K562 treated with DMSO at 1 percent for 24 hours (cell line): ENCODE data around the gene C4A. TPM values are rescaled to one million over a fixed set of nuclear protein-coding genes. Genes with fewer than 3 reads are reported as not detected.

Experiments
- total RNA-seq: library from RNA; unstranded; fragments of 300-600 nt; gene quantifications from 2 replicates; pipeline ENCODE4 v1.2.3, GENCODE V29; 2022; ENCODE audit warnings: low read depth; ENCODE audit not compliant: insufficient read depth

Gene C4A
- 4.4 and 5.0 TPM in 2 replicates for total RNA-seq

DNA sequence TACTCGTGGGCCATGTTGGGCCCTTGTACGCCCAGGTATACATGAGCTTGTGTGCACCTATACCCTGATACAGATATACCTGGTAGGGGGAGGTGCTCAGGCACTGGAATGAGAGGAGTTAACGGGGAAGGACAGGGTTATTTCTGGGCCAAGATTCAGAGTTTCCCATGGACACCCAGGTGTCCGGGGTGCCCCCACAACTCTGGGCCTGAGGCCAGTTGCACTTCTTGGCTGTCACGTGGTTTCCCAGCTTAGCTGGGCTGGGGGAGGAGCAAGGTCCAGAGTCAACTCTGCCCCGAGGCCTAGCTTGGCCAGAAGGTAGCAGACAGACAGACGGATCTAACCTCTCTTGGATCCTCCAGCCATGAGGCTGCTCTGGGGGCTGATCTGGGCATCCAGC lies at the start of gene C4A:
TSS of gene C4A (plus strand) at position 314 of the 400 bp plus-strand sequence. CDS start at position 365, 51 bp downstream.

DNA sequence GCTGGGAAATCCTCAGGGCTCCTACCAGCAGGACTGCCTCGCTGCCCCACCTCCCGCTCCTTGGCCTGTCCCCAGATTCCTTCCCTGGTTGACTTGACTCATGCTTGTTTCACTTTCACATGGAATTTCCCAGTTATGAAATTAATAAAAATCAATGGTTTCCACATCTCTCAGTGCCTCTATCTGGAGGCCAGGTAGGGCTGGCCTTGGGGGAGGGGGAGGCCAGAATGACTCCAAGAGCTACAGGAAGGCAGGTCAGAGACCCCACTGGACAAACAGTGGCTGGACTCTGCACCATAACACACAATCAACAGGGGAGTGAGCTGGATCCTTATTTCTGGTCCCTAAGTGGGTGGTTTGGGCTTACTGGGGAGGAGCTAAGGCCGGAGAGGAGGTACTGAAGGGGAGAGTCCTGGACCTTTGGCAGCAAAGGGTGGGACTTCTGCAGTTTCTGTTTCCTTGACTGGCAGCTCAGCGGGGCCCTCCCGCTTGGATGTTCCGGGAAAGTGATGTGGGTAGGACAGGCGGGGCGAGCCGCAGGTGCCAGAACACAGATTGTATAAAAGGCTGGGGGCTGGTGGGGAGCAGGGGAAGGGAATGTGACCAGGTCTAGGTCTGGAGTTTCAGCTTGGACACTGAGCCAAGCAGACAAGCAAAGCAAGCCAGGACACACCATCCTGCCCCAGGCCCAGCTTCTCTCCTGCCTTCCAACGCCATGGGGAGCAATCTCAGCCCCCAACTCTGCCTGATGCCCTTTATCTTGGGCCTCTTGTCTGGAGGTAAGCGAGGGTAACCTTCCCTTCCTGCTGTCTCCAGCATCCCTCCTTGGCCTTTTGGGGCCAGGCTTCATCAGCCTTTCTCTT lies 36.1 kb upstream of the C4A start, which contains the start of gene CFB:
TSS of gene CFB (plus strand) at position 589 of the 863 bp plus-strand sequence. CDS start at position 716, 127 bp downstream.

DNA sequence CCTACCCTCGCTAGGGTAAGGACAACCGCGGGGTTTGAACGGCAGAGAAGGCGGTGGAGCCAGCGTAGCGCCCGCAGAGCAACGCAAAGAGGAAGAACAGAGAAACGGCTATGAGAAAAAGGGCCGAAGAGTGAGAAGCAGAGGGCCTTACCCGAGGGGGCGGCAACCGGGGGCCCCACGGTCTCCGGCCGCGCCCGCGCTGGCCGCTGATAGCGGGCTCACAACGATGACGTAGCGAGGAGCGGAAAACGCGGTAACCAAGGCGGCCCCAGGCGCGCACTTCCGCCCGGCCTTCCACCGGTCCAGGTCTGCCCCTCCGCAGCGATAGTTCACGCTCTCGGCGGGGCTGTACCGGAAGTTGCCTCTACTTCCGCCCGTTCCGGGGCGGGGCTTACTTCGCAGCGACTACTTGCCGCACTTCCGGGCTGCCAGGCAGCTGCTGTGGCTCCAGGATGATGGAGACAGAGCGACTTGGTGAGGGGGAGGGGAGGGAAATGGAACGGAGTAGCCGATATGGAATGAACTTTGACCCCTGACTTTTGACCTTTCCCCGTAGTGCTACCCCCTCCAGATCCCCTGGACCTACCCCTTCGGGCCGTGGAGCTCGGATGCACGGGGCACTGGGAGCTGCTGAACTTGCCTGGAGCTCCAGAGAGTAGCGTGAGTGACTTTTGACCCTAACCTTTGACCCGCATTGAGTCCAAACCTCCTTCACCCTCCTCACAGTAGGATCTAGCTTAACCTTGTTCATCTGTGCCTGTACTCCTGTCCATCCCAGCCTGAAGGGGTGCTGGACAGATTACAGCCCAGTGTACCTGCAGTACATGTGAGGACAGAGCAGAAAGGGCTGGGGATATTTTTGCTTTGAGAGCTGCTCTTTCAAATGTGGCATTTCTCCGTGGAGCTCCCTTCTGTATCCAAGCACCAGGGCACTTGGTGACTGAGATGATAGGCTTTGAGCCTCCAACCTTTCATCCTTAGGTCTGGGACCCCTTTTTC lies 22.8 kb upstream of the C4A start, which contains the start of the genes NELFE and SKIC2:
TSS of gene NELFE (minus strand) at position 231 of the 999 bp plus-strand sequence. CDS start 525 bp downstream, outside the sequence.
TSS of gene SKIC2 (plus strand) at position 435 of the 999 bp plus-strand sequence. CDS start at position 453, 18 bp downstream.

DNA sequence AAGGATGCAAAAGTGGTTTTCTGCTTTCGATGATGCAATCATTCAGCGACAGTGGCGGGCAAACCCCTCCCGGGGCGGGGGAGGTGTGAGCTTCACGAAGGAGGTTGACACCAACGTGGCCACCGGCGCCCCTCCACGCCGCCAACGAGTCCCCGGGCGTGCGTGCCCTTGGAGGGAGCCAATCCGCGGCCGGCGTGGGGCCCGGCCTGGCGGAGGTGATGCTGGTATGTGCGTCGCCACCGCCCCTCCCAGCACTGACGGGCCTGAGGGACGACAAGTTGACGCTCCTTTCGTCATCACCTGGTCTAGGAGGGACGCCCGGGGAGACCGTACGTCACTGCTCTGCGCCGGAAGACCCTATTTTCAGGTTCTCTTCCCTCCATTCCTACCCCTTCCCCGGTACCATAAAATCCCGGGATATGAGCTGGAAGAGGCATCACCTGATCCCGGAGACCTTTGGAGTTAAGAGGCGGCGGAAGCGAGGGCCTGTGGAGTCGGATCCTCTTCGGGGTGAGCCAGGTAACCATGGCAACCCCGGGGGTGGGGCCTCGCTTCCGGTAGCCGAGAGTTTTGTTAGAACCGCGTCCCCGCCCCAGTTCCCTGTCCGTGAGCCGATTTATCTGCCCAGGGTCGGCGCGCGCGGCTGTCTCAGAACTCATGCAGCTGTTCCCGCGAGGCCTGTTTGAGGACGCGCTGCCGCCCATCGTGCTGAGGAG lies 9.7 kb upstream of the C4A start, which contains the start of gene DXO:
TSS of gene DXO (minus strand) at position 146 of the 716 bp plus-strand sequence. CDS start 463 bp downstream, outside the sequence.

DNA sequence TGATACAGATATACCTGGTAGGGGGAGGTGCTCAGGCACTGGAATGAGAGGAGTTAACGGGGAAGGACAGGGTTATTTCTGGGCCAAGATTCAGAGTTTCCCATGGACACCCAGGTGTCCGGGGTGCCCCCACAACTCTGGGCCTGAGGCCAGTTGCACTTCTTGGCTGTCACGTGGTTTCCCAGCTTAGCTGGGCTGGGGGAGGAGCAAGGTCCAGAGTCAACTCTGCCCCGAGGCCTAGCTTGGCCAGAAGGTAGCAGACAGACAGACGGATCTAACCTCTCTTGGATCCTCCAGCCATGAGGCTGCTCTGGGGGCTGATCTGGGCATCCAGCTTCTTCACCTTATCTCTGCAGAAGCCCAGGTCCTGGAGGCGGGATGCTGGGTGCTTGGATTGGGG lies 32.7 kb downstream of the C4A start, which contains the start of gene C4B:
TSS of gene C4B (plus strand) at position 249 of the 400 bp plus-strand sequence. CDS start at position 300, 51 bp downstream.

DNA sequence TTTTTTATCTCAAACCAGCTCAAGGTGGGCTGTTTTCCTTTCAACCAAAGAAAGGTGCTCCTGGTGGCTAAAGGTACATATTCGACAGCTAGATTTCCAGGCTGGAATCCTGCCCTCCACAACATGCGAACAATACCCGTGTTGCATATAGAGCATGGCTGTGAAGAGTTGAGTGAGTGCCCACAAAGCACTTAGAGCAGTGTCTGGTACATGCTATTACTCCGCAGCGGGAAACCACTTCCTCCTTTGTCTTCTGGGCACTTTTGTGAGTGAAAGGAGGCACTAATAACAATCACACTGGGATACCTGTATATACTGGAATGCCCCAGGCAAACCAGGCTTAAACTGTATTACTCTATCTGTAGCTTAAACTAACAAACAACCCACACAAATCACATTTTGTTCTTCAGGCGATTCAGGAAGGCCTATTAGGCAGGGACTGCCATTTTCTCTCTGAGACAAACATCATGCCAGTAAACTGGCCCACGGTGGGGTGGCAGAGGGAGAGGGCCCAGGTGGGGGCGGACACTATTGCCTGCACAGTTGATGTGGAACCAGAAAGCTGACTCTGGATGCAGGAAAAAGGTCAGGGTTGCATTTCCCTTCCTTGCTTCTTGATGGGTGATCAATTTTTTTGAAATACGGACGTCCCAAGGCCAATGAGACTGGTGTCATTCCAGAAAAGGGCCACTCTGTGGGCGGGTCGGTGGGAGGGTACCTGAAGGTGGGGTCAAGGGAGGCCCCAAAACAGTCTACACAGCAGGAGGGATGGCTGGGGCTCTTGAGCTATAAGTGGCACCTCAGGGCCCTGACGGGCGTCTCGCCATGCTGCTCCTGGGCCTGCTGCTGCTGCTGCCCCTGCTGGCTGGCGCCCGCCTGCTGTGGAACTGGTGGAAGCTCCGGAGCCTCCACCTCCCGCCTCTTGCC lies 56.0 kb downstream of the C4A start, which contains the start of gene CYP21A2:
TSS of gene CYP21A2 (plus strand) at position 818 of the 927 bp plus-strand sequence. CDS start at position 826, 8 bp downstream.

Other genes starting within 250 kb of the C4A start
- gene CLIC1, start 245.5 kb upstream of the C4A start, total RNA-seq, result 1,325 and 1,384 TPM in 2 replicates
- gene MSH5, start 242.1 kb upstream of the C4A start, total RNA-seq, result 31.2 and 34.8 TPM in 2 replicates
- gene SAPCD1, start 219.4 kb upstream of the C4A start, total RNA-seq, result 4.5 and 5.1 TPM in 2 replicates
- gene VWA7, start 204.7 kb upstream of the C4A start, total RNA-seq, result 5.7 and 7.6 TPM in 2 replicates
- 128 and 134 TPM in 2 replicates for gene VARS1, start 186.3 kb upstream of the C4A start, total RNA-seq
- gene LSM2, start 175.1 kb upstream of the C4A start, total RNA-seq, result 164 and 168 TPM in 2 replicates
- gene HSPA1L, start 166.8 kb upstream of the C4A start, total RNA-seq, result 4.2 and 4.5 TPM in 2 replicates
- 1,066 and 1,122 TPM in 2 replicates for gene HSPA1A, start 166.5 kb upstream of the C4A start, total RNA-seq
- 895 and 916 TPM in 2 replicates for gene HSPA1B, start 154.3 kb upstream of the C4A start, total RNA-seq
- gene NEU1, start 119.2 kb upstream of the C4A start, total RNA-seq, result 325 and 330 TPM in 2 replicates
- gene SLC44A4, start 103.1 kb upstream of the C4A start, total RNA-seq, result 10.9 and 11.4 TPM in 2 replicates
- 93.8 and 95.0 TPM in 2 replicates for gene EHMT2, start 84.4 kb upstream of the C4A start, total RNA-seq
- gene ZBTB12, start 80.0 kb upstream of the C4A start, total RNA-seq, result 8.6 and 11.4 TPM in 2 replicates
- 7.2 and 10.1 TPM in 2 replicates for gene C2, start 54.3 kb upstream of the C4A start, total RNA-seq
- gene CFB, start 36.0 kb upstream of the C4A start, total RNA-seq, result 2.5 and 2.8 TPM in 2 replicates
- gene NELFE, start 23.1 kb upstream of the C4A start, total RNA-seq, result 120 and 122 TPM in 2 replicates
- 75.7 and 86.4 TPM in 2 replicates for gene SKIC2, start 22.9 kb upstream of the C4A start, total RNA-seq
- gene DXO, start 9.9 kb upstream of the C4A start, total RNA-seq, result 23.3 and 24.2 TPM in 2 replicates
- gene C4B, start 32.7 kb downstream of the C4A start, total RNA-seq, result 3.8 and 7.6 TPM in 2 replicates
- 0.49 and 1.4 TPM in 2 replicates for gene CYP21A2, start 56.4 kb downstream of the C4A start, total RNA-seq
- gene TNXB, start 127.3 kb downstream of the C4A start, total RNA-seq, result 23.0 and 27.2 TPM in 2 replicates
- gene ATF6B, start 146.2 kb downstream of the C4A start, total RNA-seq, result 120 and 121 TPM in 2 replicates
- gene FKBPL, start 148.2 kb downstream of the C4A start, total RNA-seq, result 19.9 and 22.7 TPM in 2 replicates
- gene PRRT1, start 169.9 kb downstream of the C4A start, total RNA-seq, result 7.6 and 8.4 TPM in 2 replicates
- 38.4 and 44.1 TPM in 2 replicates for gene PPT2, start 172.1 kb downstream of the C4A start, total RNA-seq
- gene EGFL8, start 182.5 kb downstream of the C4A start, total RNA-seq, result 10.0 and 12.0 TPM in 2 replicates
- gene AGPAT1, start 194.0 kb downstream of the C4A start, total RNA-seq, result 167 and 178 TPM in 2 replicates
- gene RNF5, start 196.3 kb downstream of the C4A start, total RNA-seq, result 253 and 277 TPM in 2 replicates
- 4.7 and 8.9 TPM in 2 replicates for gene AGER, start 202.2 kb downstream of the C4A start, total RNA-seq
- 76.1 and 79.7 TPM in 2 replicates for gene PBX2, start 208.1 kb downstream of the C4A start, total RNA-seq
- gene GPSM3, start 210.6 kb downstream of the C4A start, total RNA-seq, result 61.3 and 66.5 TPM in 2 replicates
- gene NOTCH4, start 242.0 kb downstream of the C4A start, total RNA-seq, result 2.8 and 2.9 TPM in 2 replicates